Omental fat pad (tissue), 4 donors: ENCODE results near the gene KIF12. TPM values are rescaled to one million over a fixed set of nuclear protein-coding genes. Genes with fewer than 3 reads are reported as not detected.

Experiments
- ATAC-seq: fragments of 150-250 bp; one replicate; pipeline ENCODE4 v1.9.1; 2016; ENCODE audit warnings: mild to moderate bottlenecking, moderate library complexity; ENCODE audit not compliant: low FRiP score
- DNase-seq: peaks from one replicate; pipeline ENCODE4 v3.0.0-alpha.2; 2019; ENCODE audit warnings: low spot score
- total RNA-seq, 4 donors: library from RNA; depleted of rRNA; stranded (reverse); fragments of >200 nt; gene quantifications; one replicate each; pipeline ENCODE4 v1.1.0, GENCODE V29; 2016
- TF ChIP-seq, protein P1 (sequence below), 3 donors: fragments of 450-650 bp; IDR thresholded peaks; one replicate each; pipeline ENCODE4 v1.5.1; 2016 to 2017; ENCODE audit warnings: antibody characterized with exemption in 3 of 3, mild to moderate bottlenecking in 3 of 3, moderate library complexity in 2 of 3

Gene KIF12
- total RNA-seq, 4 donors from 2014 or later: 0.12 to 0.19 TPM; not detected in 2

GRCh38 chr9:114123031-114123977, 24.2 kb upstream of the KIF12 start:
- ATAC-seq (no peak), DNase-seq (no peak)
- TF ChIP-seq, protein P1, sequence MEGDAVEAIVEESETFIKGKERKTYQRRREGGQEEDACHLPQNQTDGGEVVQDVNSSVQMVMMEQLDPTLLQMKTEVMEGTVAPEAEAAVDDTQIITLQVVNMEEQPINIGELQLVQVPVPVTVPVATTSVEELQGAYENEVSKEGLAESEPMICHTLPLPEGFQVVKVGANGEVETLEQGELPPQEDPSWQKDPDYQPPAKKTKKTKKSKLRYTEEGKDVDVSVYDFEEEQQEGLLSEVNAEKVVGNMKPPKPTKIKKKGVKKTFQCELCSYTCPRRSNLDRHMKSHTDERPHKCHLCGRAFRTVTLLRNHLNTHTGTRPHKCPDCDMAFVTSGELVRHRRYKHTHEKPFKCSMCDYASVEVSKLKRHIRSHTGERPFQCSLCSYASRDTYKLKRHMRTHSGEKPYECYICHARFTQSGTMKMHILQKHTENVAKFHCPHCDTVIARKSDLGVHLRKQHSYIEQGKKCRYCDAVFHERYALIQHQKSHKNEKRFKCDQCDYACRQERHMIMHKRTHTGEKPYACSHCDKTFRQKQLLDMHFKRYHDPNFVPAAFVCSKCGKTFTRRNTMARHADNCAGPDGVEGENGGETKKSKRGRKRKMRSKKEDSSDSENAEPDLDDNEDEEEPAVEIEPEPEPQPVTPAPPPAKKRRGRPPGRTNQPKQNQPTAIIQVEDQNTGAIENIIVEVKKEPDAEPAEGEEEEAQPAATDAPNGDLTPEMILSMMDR (IDR thresholded peaks at IDR 0.05): no peak

DNA sequence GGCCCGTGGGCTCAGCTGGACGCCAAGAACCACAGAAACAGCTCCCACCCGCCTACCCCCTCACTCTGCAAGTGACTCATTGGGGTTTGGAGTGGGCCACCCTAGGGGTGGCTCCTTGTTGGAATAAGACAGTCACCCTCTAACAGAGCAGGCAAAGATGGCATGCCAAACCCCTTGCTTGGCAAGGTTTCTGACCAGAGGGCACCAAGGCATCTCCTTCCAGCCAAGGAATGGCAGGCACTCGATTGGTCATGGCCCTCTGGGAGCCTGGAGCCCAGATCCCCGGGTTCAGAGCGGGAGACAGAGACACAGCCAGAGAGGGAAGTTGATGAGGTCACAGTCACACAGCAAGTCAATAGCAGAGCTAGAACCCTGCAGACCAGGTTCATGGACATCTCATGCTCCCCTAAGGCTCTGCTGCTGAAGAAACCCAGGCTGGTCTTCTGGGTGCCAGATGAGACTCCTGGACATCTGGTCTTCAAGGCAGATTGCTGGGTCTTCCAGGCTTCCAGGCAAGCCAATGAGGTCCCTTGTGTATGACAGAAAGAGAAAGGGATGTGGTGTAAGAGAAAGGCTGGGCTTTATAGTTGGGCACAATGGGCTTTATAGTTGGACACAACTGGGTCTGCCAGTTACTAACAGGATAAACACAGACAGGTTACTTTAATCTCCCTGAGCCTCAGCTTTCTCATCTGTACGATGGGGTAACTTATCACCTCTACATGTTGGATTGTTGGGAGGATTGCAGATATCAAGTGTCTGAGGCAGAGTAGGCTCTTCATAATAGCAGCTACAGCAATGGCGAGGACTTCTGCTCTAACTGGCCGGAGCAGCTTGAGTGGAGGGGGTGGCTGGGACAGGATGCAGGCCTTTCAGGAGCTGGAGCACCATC, 23.3 kb upstream of the KIF12 start:
- no peak for DNase-seq
- ATAC-seq: no peak
- TF ChIP-seq, protein P1 (IDR thresholded peaks at IDR 0.05): no peak

DNA sequence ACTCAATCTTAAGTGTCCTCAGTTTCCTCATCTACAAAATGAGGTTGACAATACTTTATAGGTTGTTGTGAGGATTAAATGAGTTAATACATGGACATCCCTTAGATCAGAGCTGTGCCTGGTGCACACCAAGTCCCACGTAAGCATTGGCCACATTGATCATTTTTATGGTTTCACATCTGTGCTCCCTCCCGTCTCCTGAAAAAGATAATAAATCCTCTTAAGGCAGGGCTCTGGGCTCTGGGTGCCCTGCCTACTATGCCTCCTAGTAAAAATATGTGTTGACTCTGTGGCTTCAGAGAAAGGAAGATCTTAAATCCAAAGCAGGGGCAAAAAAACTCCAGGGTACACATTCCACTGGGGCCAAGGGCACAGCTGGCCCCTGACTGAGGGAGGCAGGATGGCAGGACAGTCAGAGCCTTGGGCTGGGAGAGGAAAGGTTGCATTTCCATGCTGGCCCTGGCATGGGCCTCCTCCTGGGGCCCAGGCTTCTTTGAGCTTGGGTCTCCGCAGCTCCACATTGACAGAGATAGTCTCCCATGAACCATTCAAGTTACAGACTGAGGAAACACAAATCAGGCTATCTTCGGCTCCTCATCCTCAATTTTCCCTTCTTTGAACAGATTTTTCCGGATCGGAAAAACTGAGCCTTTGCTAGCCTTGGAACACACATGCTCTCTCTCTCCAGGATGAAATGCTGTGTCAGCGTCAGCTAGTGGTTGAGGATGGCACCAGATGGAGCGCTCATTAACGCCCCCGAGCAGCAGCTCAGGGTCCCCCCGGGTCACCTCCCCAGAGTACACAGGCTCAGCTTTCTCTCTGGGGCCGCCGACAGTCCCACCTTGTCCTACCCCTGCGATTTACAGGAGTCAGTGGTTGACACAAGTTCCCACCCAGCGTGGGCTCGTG, 22.4 kb upstream of the KIF12 start:
- DNase-seq: no peak
- ATAC-seq: no peak
- TF ChIP-seq, protein P1 (IDR thresholded peaks at IDR 0.05): no peak

DNA sequence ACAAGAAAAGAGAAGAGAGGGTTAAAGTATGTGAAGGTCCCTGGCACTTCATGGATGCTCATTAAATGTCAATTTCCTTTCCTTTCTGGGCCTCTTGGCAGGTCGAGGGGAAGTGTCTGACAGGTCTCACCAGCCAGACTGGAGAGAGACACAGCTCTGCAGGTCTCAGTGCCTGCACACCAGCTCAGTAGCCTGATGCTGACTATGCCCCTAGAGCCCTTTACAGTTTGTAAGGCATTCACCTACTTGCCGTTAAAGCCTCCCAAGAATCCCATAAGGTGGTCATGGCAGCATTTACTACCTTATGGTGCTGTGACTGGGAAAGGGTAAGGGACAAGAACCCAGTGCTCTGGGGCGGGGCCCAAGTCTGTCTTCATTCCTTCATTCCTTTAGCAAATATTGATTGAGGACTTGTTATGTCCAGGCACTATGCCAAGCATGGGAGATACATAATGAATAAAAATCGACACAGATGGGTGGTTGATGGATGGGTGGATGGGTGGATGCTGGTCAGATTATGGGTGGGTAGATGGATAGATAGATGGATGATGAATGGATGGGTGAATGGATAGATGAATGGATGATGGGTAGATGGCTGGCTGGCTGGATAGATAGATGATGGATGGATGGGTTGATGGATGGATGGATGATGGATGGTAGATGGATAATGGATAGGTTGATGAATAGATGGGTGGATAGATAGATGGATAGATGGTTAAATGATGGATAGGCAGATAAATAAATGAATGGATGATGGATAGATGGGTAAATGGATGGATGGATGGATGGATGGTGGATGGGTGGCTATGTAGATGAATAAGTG, 21.3 kb upstream of the KIF12 start:
- no peak for ATAC-seq
- TF ChIP-seq, protein P1 (IDR thresholded peaks at IDR 0.05): no peak
- DNase-seq: no peak

GRCh38 chr9:114119242-114120191, 20.4 kb upstream of the KIF12 start:
- ATAC-seq: no peak
- TF ChIP-seq, protein P1 (IDR thresholded peaks at IDR 0.05): no peak
- no peak for DNase-seq
